Activated T-cell treated with anti-CD3 and anti-CD28 coated beads for 24 hours (primary cell): Measurements from ENCODE around the gene PRRX2.
"Not testable (repeated sequence)": the region's sequence is repeated elsewhere in the genome, so short reads cannot be mapped to it uniquely, and the experiment has no call there.

Experiments used
- DNase-seq: peaks from one replicate; pipeline ENCODE4 v3.0.0-alpha.2; 2020; ENCODE audit warnings: low read depth

The PRRX2 gene

GRCh38 chr9:129761293-129761900 is 96.0 kb downstream of the PRRX2 start:
- no peak for DNase-seq

- no peak for DNase-seq
Observed at GRCh38 chr9:129761901-129762369, 96.5 kb downstream of the PRRX2 start.

GRCh38 chr9:129762370-129762984 is 97.0 kb downstream of the PRRX2 start:
- DNase-seq: not testable (repeated sequence)

- no peak for DNase-seq
Observed at GRCh38 chr9:129762985-129763926, 97.8 kb downstream of the PRRX2 start.

- no peak for DNase-seq
Observed at GRCh38 chr9:129765764-129766317, 100.4 kb downstream of the PRRX2 start.

GRCh38 chr9:129768486-129768885 is 103.0 kb downstream of the PRRX2 start:
- DNase-seq: no peak

GRCh38 chr9:129769669-129770068 is 104.2 kb downstream of the PRRX2 start:
- DNase-seq: no peak

GRCh38 chr9:129770741-129771140 is 105.3 kb downstream of the PRRX2 start:
- DNase-seq: no peak
